Measurements from ENCODE around the gene TACC3.

GRCh38 chr4:1764670-1765069 is 43.3 kb downstream of the TACC3 start:
- TF ChIP-seq CTCF (IDR thresholded peaks at IDR 0.05; ENCODE audit: insufficient read depth, low read depth, low read length) (no peak), EZH2 (IDR thresholded peaks at IDR 0.05; ENCODE audit: insufficient read depth, low read length) (no peak)

Data from astrocyte (in vitro differentiated cells and primary cell).